Ramos (cell line): ENCODE results near the gene SLC25A33.

Source experiments
- in situ Hi-C: fragments of 300-500 bp; cut with MboI; formaldehyde crosslinking; loops from one replicate; pipeline ENCODE4 v1.14.3; 2022; ENCODE audit warnings: low sequenced_read_pairs; ENCODE audit not compliant: unreplicated experiment

The SLC25A33 gene

GRCh38 chr1:9613625-9614299 is 74.5 kb downstream of the SLC25A33 start:
- in situ Hi-C loops = no loop called here

GRCh38 chr1:9615316-9616063 is 76.2 kb downstream of the SLC25A33 start:
- in situ Hi-C loops = no loop called here

GRCh38 chr1:9618909-9619679 is 79.8 kb downstream of the SLC25A33 start:
- in situ Hi-C loops = no loop called here

GRCh38 chr1:9621032-9621431 is 81.8 kb downstream of the SLC25A33 start:
- in situ Hi-C loops = no loop called here

- in situ Hi-C loops = no loop called here
Measured at GRCh38 chr1:9624081-9624480, 84.8 kb downstream of the SLC25A33 start.

- in situ Hi-C loops = loop anchor here (5.0 kb wide), 1 partner anchor 242 kb away; no protein-coding TSS in a partner anchor
Measured at GRCh38 chr1:9625030-9625429, 85.8 kb downstream of the SLC25A33 start.

GRCh38 chr1:9626201-9626608 is 86.9 kb downstream of the SLC25A33 start:
- in situ Hi-C loops = loop anchor here (5.0 kb wide), 1 partner anchor 241 kb away; no protein-coding TSS in a partner anchor

GRCh38 chr1:9628541-9629444 is 89.5 kb downstream of the SLC25A33 start:
- in situ Hi-C loops = loop anchor here (5.0 kb wide), 1 partner anchor 239 kb away; no protein-coding TSS in a partner anchor

GRCh38 chr1:9629445-9630201 is 90.4 kb downstream of the SLC25A33 start:
- in situ Hi-C loops = loop anchor here (5.0 to 10.0 kb wide), 2 partner anchors 85 to 238 kb away; no protein-coding TSS in a partner anchor

- in situ Hi-C loops = loop anchor here (10.0 kb wide), 1 partner anchor 84 kb away; no protein-coding TSS in a partner anchor
Measured at GRCh38 chr1:9630331-9631111, 91.3 kb downstream of the SLC25A33 start.

- in situ Hi-C loops = loop anchor here (10.0 kb wide), 1 partner anchor 83 kb away; no protein-coding TSS in a partner anchor
Measured at GRCh38 chr1:9631613-9632012, 92.3 kb downstream of the SLC25A33 start.

GRCh38 chr1:9633493-9633892 is 94.2 kb downstream of the SLC25A33 start:
- in situ Hi-C loops = loop anchor here (10.0 kb wide), 1 partner anchor 81 kb away; no protein-coding TSS in a partner anchor

GRCh38 chr1:9634582-9634981 is 95.3 kb downstream of the SLC25A33 start:
- in situ Hi-C loops = loop anchor here (10.0 kb wide), 1 partner anchor 80 kb away; no protein-coding TSS in a partner anchor
